Upper lobe of left lung (tissue), 4 donors: Measurements from ENCODE around the gene PRAMEF33.
"Not testable (repeated sequence)": the region's sequence is repeated elsewhere in the genome, so short reads cannot be mapped to it uniquely, and the experiment has no call there.

Source experiments
- CTCF ChIP-seq, 6 experiments: fragments of 450-650 bp in 4 of 6; fragments of 200-600 bp in 2 of 6; sonication (generic) in 2 of 6; IDR thresholded peaks; one replicate each; pipeline ENCODE4 v1.5.1; 2016 to 2019; ENCODE audit warnings: antibody characterized with exemption in 6 of 6
- POLR2AphosphoS5 ChIP-seq, 2 donors: sonication (generic); formaldehyde crosslinking; IDR thresholded peaks; one replicate each; pipeline ENCODE4 v1.5.1; 2017; ENCODE audit warnings: antibody characterized with exemption in 2 of 2

- not testable (repeated sequence) for TF ChIP-seq CTCF, POLR2AphosphoS5 (IDR thresholded peaks at IDR 0.05)
Measured at GRCh38 chr1:13265124-13265523, 38.2 kb upstream of the PRAMEF33 start.
